Coronary artery (tissue), 2 donors: ENCODE data around the gene ZNF638.
A peak's percentile ranks its signal among the peaks of the same experiment; 100 is the strongest.

Source experiments
- DNase-seq: peaks from one replicate; pipeline ENCODE4 v3.0.0-alpha.2; 2017; ENCODE audit warnings: low spot score
- H3K27ac ChIP-seq, 2 donors: fragments of 200-600 bp; sonication (generic); one replicate each; pipeline ENCODE4 v1.5.1; 2016 to 2019
- H3K4me3 ChIP-seq: fragments of 200-600 bp; sonication (generic); 2 replicates; pipeline ENCODE4 v1.5.1; 2016; ENCODE audit warnings: mild to moderate bottlenecking, moderate library complexity
- TF ChIP-seq, protein P1 (sequence below): fragments of 200-600 bp; sonication (generic); IDR thresholded peaks from one replicate; pipeline ENCODE4 v1.5.1; 2019; ENCODE audit warnings: antibody characterized with exemption

ZNF638 gene, protein sequence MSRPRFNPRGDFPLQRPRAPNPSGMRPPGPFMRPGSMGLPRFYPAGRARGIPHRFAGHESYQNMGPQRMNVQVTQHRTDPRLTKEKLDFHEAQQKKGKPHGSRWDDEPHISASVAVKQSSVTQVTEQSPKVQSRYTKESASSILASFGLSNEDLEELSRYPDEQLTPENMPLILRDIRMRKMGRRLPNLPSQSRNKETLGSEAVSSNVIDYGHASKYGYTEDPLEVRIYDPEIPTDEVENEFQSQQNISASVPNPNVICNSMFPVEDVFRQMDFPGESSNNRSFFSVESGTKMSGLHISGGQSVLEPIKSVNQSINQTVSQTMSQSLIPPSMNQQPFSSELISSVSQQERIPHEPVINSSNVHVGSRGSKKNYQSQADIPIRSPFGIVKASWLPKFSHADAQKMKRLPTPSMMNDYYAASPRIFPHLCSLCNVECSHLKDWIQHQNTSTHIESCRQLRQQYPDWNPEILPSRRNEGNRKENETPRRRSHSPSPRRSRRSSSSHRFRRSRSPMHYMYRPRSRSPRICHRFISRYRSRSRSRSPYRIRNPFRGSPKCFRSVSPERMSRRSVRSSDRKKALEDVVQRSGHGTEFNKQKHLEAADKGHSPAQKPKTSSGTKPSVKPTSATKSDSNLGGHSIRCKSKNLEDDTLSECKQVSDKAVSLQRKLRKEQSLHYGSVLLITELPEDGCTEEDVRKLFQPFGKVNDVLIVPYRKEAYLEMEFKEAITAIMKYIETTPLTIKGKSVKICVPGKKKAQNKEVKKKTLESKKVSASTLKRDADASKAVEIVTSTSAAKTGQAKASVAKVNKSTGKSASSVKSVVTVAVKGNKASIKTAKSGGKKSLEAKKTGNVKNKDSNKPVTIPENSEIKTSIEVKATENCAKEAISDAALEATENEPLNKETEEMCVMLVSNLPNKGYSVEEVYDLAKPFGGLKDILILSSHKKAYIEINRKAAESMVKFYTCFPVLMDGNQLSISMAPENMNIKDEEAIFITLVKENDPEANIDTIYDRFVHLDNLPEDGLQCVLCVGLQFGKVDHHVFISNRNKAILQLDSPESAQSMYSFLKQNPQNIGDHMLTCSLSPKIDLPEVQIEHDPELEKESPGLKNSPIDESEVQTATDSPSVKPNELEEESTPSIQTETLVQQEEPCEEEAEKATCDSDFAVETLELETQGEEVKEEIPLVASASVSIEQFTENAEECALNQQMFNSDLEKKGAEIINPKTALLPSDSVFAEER (N-terminal part only)

DNA sequence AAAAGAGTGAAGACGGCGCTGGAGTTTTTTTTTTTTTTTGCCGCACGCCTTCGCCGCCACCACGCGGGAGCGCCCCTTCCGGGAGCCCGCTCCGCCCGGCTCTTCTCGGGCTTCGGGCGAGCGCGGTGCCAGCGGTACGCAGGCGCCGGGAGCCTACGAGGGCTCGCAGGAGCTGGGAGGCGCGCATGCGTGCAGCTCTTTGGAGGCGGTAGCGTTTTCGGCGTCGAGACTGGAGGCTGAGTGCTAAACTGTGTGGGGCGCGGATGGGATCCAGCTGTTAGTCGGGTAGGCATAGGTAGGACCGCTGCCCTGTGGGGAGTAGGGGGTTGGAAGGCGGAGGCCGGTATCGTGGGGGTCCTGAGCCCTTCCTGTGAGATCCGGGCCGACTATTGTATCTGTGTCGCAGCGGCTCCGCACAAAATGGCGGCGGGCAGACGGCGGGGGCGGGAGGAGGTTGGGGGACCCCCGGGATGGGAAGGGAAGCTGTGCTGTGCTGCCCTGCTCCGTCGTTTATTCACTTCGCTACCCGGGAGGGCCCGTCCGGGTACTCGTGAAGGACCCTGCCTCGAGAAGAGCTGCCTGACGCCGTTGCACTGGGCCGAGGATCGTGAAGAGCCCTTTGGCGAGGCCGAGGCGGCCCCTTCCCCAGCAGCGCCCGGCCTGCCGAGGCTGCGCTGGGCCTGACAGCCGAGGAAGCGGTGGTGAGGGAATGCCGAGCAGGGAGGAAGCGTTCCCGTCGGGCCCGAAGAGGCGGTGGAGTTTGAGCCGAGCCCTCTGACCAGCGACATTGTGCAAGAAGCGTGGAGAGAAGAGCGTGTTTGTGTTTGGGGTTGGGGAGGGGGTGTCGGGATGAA, at the start of gene ZNF638:
Gene ZNF638, plus strand, starts transcription at position 202 of the 854 bp plus-strand sequence. CDS start 17,173 bp downstream, outside the sequence.
- Histone ChIP-seq H3K27ac (peak within 1 kb of the TSS; percentile 96 to 97), H3K4me3 (peak within 1 kb of the TSS; percentile 98)
- DNase-seq, result peak; percentile 90
- TF ChIP-seq, protein P1, sequence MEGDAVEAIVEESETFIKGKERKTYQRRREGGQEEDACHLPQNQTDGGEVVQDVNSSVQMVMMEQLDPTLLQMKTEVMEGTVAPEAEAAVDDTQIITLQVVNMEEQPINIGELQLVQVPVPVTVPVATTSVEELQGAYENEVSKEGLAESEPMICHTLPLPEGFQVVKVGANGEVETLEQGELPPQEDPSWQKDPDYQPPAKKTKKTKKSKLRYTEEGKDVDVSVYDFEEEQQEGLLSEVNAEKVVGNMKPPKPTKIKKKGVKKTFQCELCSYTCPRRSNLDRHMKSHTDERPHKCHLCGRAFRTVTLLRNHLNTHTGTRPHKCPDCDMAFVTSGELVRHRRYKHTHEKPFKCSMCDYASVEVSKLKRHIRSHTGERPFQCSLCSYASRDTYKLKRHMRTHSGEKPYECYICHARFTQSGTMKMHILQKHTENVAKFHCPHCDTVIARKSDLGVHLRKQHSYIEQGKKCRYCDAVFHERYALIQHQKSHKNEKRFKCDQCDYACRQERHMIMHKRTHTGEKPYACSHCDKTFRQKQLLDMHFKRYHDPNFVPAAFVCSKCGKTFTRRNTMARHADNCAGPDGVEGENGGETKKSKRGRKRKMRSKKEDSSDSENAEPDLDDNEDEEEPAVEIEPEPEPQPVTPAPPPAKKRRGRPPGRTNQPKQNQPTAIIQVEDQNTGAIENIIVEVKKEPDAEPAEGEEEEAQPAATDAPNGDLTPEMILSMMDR, result peak; percentile 63

DNA sequence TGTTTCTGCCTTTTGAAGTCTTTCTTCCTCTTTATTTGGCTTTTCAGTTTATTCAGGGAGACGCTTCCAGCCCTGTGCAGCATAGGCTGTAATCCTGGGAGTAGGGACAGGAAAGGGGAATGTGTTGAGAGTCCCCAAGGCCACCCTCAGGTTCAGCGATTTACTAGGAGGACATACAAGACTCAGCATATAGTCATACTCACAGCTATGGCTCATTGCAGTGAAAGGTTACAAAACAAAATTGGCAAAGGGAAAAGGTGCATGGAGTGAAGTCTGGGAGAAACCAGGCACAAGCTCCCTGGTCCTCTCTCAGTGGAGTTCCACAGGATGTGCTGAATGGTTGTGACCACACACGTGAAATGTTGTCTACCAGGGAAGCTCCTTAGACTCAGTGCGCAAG, 49.6 kb upstream of the ZNF638 start:
- H3K27ac ChIP-seq, result no peak overlapping the region
- no peak for DNase-seq
- no peak overlapping the region for H3K4me3 ChIP-seq
- TF ChIP-seq, protein P1, result no peak

DNA sequence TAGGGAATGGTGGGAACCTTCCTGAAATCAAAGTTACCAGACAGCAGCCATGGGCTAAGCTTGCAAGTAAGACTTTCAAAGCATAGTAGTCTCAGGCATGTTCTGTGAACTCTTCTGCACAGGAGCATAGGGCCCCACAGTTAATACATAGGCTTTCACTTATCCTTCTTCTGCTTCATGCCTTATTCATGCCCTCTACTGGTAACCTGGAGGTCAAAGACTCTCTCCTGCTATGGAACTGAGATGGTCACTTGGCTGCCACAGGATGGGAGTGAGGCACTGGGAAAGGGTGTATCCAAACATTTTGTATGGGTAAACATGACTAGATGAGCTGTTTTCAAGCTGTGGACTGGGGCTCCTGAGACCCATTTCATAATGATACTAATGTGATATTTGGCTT, 49.1 kb upstream of the ZNF638 start:
- TF ChIP-seq, protein P1, result no peak
- Histone ChIP-seq H3K4me3 (no peak overlapping the region), H3K27ac (no peak overlapping the region)
- no peak for DNase-seq

DNA sequence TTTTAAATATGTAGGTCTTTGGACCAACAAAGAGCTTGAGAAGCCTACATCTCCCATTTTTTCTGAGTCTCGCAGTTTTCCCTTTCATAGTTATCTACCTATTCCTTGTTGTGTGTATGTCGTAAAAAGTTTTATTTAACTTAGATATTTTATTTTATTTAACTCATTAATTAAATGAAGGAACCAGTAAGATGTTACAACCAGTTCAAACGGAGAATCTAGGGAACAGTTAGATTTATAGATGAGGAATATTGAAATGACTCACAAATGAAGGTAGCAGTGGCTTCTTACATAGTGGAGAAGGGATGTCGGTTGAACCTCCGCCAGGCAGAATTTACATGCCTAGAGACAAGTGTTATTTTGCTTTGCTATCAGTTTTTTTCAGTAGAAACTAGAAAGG, 48.5 kb upstream of the ZNF638 start:
- no peak overlapping the region for H3K4me3 ChIP-seq
- TF ChIP-seq, protein P1, result no peak
- DNase-seq, result no peak
- no peak overlapping the region for H3K27ac ChIP-seq

DNA sequence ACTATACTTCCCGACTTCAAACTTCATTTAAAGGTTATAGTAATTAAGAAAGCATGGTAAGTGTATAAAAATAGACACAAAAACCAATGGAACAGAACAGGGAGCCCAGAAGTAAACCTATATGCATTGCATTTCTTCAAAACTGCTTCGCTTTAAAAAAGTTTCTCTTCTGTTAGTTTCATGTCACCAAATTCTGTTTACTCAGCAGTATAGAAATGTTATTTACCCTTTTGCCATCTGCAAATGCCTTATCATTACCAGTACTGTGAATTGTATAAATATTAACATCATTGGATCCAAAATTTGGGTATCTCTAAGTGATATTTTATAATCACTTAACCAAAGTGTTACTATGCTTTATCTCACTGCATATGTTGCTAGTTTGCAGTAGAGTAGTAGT, 45.9 kb upstream of the ZNF638 start:
- TF ChIP-seq, protein P1, result no peak
- DNase-seq, result no peak
- Histone ChIP-seq H3K27ac (no peak overlapping the region), H3K4me3 (no peak overlapping the region)

DNA sequence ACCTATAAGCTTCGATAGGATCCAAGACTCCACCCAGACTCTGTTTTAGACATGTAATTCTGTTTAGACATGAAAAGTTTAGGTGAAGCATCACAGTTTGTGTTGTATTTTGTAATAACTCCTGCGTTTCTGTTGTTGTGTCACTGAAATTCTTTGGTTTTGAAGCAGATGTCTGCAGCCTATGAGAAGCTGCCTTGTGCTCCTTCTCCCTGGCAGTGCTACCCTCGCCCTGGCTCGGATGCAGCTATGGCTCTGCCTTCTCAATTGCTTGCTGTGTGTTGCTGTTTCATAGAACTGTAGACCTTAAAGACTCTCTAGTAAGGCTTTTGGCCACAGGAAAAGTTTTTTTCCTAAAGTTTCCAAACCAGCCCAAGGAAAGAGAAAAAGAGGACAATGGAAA, 40.2 kb upstream of the ZNF638 start:
- TF ChIP-seq, protein P1, result no peak
- no peak for DNase-seq
- Histone ChIP-seq H3K27ac (no peak overlapping the region), H3K4me3 (no peak overlapping the region)
